Activated CD8-positive, alpha-beta memory T cell treated with anti-CD3 and anti-CD28 coated beads, Interleukin-2, amount 50 U/mL, for 1 hour (primary cell): ENCODE measurements around the gene HCN2.
"Not testable (repeated sequence)": the region's sequence is repeated elsewhere in the genome, so short reads cannot be mapped to it uniquely, and the experiment has no call there.

Experiments
- DNase-seq: peaks from one replicate; pipeline ENCODE4 v3.0.0-alpha.2; 2020; ENCODE audit errors: extremely low read depth

HCN2 gene

GRCh38 chr19:604355-604754 lies 14.7 kb downstream of the HCN2 start:
- no peak for DNase-seq

GRCh38 chr19:605061-605971 lies 15.6 kb downstream of the HCN2 start:
- not testable (repeated sequence) for DNase-seq

GRCh38 chr19:607301-608154 lies 17.8 kb downstream of the HCN2 start:
- DNase-seq: no peak

GRCh38 chr19:608155-609003 lies 18.7 kb downstream of the HCN2 start:
- no peak for DNase-seq

- DNase-seq: no peak
Measured at GRCh38 chr19:609004-609346, 19.3 kb downstream of the HCN2 start.

- DNase-seq: no peak
Measured at GRCh38 chr19:610071-610800, 20.6 kb downstream of the HCN2 start.

GRCh38 chr19:610801-611480 lies 21.3 kb downstream of the HCN2 start:
- no peak for DNase-seq

- no peak for DNase-seq
Measured at GRCh38 chr19:611481-611868, 21.8 kb downstream of the HCN2 start.

GRCh38 chr19:612941-613340 lies 23.3 kb downstream of the HCN2 start:
- no peak for DNase-seq

GRCh38 chr19:613732-614567 lies 24.3 kb downstream of the HCN2 start:
- DNase-seq: no peak

GRCh38 chr19:615619-616018 lies 25.9 kb downstream of the HCN2 start:
- DNase-seq: no peak

GRCh38 chr19:616062-616700 lies 26.5 kb downstream of the HCN2 start:
- DNase-seq: no peak

- no peak for DNase-seq
Measured at GRCh38 chr19:616747-617526, 27.3 kb downstream of the HCN2 start.

- DNase-seq: no peak
Measured at GRCh38 chr19:617551-618246, 28.0 kb downstream of the HCN2 start.

- no peak for DNase-seq
Measured at GRCh38 chr19:618247-618619, 28.6 kb downstream of the HCN2 start.

- no peak for DNase-seq
Measured at GRCh38 chr19:618674-619285, 29.1 kb downstream of the HCN2 start.

- no peak for DNase-seq
Measured at GRCh38 chr19:619286-620002, 29.8 kb downstream of the HCN2 start.
